ENCODE measurements around the gene TPRN.

DNA sequence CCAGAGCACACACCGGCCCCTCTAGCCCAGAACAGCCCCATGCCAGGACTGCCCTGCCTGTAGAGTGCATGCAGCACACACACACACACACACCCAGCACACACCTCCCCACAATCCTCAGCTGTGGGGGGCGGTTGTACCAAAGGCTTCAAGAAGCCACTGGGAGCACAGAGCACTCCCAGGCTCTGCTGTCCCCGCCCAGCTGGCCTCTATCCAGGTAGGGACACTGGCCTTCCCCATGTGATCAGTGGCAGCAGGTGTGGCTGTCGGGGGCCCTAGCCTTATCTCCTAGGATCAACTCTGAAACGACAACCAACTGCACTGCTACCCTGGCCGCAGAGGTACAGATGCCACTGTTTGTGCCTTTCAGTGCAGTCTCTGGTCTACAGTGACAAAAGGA lies 14.2 kb downstream of the TPRN start:
- TF ChIP-seq POLR2A (IDR thresholded peaks at IDR 0.05), result no peak
- TF ChIP-seq CTCF (IDR thresholded peaks at IDR 0.05 in 4 of 5, conservative IDR thresholded peaks at IDR 0.05 in 1 of 5), result no peak
